Stimulated activated naive CD4-positive, alpha-beta T cell treated with Interleukin-2 at 50 U/mL for 16 hours (primary cell): ENCODE results near the gene PCDHA12.
"Not testable (repeated sequence)": the region's sequence is repeated elsewhere in the genome, so short reads cannot be mapped to it uniquely, and the experiment has no call there.

ENCODE experiments used
- DNase-seq: peaks from one replicate; lab custom pipeline; 2025; lab: John Stamatoyannopoulos, UW

Gene PCDHA12

DNA sequence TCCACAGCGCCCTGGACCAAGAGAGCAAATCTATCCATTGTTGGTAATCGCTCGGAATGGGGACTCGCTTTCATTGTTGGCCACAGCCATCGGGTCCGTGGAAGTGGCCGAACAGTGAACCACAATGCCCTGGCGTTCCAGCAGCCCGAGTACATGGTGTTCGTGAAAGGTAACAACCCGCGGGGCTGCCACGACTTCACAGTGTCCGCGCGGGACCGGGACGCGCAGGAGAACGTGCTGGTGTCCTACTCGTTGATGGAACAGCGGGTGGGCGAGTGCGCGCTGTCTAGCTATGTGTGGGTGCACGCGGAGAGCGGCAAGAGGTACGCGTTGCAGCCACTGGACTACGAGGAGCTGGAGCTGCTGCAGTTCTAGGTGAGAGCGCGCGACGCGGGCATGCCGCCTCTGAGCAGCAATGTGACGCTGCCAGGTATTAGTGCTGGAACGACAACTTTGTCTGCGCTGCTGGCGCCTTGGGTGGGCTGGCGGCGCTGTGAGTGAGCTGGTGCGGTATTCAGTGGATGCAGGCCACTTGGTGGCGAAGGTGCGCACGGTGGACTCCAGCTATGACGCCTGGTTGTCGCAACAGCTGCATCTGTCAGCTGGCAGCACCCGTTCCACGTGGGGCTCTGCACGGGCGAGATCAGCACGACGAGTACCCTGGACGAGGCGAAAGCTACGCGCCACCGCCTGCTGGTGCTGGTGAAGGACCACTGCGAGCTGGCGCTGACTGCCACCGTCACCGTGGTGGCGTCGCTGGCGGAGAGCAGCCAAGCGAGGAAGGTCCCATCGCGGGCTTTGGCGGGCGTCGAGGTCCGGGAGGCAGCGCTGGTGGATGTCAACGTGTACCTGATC, 12.4 kb upstream of the PCDHA12 start:
- no peak for DNase-seq

- DNase-seq = no peak
Measured at GRCh38 chr5:140868721-140869554, 6.2 kb upstream of the PCDHA12 start, which contains the start of gene PCDHA11. Gene PCDHA11 (plus strand): TSS chr5:140868957. CDS start chr5:140869104, 147 bp downstream.

DNA sequence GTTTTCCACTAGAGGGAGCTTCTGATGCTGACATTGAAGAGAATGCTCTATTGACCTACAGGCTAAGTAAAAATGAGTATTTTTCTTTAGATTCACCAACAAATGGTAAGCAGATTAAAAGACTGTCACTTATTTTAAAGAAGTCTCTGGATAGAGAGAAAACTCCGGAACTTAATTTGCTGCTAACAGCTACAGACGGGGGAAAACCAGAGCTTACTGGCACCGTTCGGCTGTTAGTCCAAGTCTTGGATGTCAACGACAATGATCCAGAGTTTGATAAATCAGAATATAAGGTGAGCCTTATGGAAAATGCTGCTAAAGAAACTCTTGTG, 5.6 kb upstream of the PCDHA12 start:
- no peak for DNase-seq

DNA sequence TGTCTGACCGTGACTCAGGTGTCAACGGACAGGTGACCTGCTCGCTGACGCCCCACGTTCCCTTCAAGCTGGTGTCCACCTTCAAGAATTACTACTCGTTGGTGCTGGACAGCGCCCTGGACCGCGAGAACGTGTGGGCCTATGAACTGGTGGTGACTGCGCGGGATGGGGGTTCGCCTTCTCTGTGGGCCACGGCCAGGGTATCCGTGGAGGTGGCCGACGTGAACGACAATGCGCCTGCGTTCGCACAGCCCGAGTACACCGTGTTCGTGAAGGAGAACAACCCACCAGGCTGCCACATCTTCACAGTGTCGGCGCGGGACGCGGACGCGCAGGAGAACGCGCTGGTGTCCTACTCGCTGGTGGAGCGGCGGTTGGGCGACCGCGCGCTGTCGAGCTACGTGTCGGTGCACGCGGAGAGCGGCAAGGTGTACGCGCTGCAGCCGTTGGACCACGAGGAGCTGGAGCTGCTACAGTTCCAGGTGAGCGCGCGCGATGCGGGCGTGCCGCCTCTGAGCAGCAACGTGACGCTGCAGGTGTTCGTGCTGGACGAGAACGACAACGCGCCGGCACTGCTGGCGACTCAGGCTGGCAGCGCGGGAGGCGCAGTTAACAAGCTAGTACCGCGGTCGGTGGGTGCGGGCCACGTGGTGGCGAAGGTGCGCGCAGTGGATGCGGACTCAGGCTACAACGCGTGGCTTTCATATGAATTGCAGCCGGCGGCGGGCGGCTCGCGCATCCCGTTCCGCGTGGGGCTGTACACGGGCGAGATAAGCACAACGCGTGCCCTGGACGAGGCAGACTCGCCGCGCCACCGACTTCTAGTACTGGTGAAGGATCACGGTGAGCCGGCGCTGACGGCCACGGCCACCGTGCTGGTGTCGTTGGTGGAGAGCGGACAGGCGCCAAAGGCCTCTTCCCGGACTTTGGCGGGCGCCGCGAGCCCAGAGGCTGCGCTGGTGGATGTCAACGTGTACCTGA, 4.6 kb upstream of the PCDHA12 start:
- DNase-seq = no peak

GRCh38 chr5:140876541-140877261, 1.6 kb downstream of the PCDHA12 start:
- not testable (repeated sequence) for DNase-seq

- DNase-seq = no peak
Measured at GRCh38 chr5:140877262-140877581, 2.1 kb downstream of the PCDHA12 start.

- no peak for DNase-seq
Measured at GRCh38 chr5:140881889-140882590, 6.9 kb downstream of the PCDHA12 start, which contains the start of gene PCDHA13. Gene PCDHA13 (plus strand): TSS chr5:140882124. CDS start chr5:140882269, 145 bp downstream.

DNA sequence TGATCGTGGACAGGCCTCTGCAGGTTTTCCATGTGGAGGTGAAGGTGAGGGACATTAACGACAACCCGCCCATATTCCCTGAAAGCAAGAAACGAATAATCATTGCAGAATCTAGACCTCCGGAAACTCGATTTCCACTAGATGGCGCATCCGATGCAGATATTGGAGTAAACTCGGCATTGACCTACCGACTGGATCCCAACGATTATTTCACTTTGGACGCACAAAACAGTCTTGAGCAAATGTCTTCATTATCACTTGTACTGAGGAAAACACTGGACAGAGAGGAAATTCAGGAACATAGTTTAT, 7.4 kb downstream of the PCDHA12 start:
- no peak for DNase-seq

DNA sequence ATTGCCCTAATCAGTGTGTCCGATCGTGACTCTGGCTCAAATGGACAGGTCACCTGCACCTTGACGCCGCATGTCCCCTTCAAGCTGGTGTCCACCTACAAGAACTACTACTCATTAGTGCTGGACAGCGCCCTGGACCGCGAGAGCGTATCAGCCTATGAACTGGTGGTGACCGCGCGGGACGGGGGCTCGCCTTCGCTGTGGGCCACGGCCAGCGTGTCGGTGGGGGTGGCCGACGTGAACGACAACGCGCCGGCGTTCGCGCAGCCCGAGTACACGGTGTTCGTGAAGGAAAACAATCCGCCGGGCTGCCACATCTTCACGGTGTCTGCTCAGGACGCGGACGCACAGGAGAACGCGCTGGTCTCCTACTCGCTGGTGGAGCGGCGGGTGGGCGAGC, 8.3 kb downstream of the PCDHA12 start:
- no peak for DNase-seq

GRCh38 chr5:140883927-140884697, 9.0 kb downstream of the PCDHA12 start:
- no peak for DNase-seq

GRCh38 chr5:140916325-140916724, 41.2 kb downstream of the PCDHA12 start:
- no peak for DNase-seq

DNA sequence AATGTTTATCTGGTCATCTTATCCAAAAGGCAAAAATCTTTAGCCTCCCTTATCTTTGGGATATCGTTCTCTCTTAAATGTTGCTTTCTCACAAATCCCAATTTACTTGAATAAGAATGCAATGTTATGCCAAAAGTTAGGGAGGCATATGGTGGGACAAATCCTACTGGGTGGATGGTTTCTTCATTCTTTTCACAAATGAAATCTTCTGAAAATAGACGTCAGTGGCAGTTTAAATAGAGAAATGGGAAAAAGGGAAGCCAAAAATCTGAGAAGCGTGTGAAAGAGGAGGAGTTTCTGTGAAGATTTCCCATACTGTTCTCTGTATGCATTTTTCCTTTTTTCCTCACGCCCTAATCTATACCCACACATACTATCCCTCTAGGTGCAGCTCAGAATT, 48.5 kb downstream of the PCDHA12 start:
- no peak for DNase-seq

GRCh38 chr5:140925806-140926442, 50.8 kb downstream of the PCDHA12 start, which contains the start of gene PCDHAC1:
Gene PCDHAC1 (plus strand): TSS chr5:140926299. CDS start chr5:140926893, 594 bp downstream.
- no peak for DNase-seq

DNA sequence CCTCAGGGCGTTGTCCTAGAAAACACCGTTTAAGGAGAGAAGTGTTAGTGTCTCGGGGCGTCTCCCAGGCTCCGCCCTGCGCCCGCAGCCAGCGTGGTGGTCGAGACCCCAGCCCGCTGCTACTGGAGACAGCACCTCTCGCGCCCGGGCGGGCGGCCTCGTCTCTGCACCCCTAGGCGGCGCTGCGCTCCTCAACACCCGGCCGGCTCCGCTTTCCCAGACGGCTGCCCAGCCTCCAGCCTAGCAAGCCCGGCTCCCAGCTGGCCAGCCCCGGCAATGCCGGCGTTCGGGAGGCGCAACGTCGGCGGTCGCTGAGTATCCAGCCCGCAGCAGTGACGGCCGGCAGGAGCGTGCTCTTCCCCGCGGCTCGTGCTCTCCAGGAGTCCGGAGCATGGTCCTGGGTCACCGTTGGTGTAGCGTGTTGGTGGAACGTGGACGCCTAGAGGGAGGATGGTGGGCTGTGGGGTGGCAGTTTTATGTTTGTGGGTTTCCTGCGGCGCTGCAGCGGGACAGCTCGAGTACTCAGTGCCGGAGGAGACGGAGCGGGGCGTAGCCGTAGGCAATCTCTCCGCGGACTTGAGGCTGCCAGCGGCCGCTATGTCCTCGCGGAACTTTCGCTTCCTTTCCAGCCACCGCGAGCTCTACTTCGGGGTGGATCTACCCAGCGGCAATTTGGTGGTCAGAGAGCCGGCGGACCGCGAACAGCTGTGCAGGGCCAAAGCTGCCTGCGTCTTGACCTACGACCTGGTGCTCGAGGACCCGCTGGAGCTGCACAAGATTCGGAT, 51.5 kb downstream of the PCDHA12 start:
- DNase-seq = no peak

DNA sequence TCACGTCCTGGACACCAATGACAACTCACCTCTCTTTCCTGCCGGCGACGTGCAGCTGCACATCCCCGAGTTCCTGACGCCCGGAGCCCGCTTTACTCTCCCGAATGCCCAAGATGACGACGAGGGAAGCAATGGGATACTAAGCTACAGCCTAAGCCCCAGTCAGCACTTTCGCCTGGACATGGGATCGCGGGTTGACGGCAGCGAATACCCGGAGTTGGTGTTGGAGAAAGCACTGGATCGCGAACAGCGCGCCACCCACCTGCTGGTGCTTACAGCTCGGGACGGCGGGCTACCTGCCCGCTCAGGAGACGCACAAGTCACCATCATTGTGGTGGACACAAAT, 52.1 kb downstream of the PCDHA12 start:
- DNase-seq = no peak
